GM12865 (cell line): ENCODE measurements around the gene CHORDC1.
"Not testable (repeated sequence)": the region's sequence is repeated elsewhere in the genome, so short reads cannot be mapped to it uniquely, and the experiment has no call there.

ENCODE experiments used
- DNase-seq: peaks from one replicate; pipeline ENCODE4 v3.0.0; 2010; ENCODE audit warnings: low read depth
- H3K4me3 ChIP-seq: 2 replicates; pipeline ENCODE4 v1.5.1; 2011; ENCODE audit warnings: mild to moderate bottlenecking, low read depth, low read length, control low read depth
- CTCF ChIP-seq: IDR thresholded peaks from 2 replicates; pipeline ENCODE4 v1.5.1; 2011; ENCODE audit warnings: low read length, control low read depth, low read depth, inconsistent platforms; ENCODE audit not compliant: insufficient read depth; ENCODE audit errors: missing control alignments

CHORDC1 gene

GRCh38 chr11:90219438-90219837, 3.4 kb downstream of the CHORDC1 start:
- no peak for TF ChIP-seq CTCF
- no peak overlapping the region for H3K4me3 ChIP-seq
- no peak for DNase-seq

DNA sequence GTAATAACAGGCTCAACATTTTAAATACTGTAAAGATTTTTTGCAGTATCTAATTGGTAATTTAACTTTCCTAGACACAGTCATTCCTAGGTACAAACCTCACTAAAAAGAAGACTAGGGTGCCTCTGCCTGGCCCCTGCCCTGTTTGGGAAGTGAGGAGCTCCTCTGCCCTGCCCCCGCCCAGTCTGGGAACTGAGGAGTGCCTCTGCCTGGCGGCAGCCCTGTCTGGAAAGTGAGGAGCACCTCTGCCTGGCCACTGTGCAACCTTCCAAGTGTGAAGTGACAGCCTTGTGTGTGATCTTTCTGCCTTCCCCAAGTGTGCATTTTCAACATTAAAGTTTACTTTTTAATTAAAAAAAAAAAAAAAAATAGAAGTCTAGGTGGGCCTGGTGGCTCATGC, 4.2 kb downstream of the CHORDC1 start:
- H3K4me3 ChIP-seq: no peak overlapping the region; the same call in 1 of the 2 replicates
- DNase-seq: no peak
- no peak for TF ChIP-seq CTCF

- H3K4me3 ChIP-seq: no peak overlapping the region
- TF ChIP-seq CTCF: no peak
- DNase-seq: no peak
These were observed 6.2 kb downstream of the CHORDC1 start for GRCh38 chr11:90216611-90217010.

- no peak overlapping the region for H3K4me3 ChIP-seq
- no peak for DNase-seq
- TF ChIP-seq CTCF: no peak
These were observed 9.5 kb downstream of the CHORDC1 start for GRCh38 chr11:90213322-90213721.

- H3K4me3 ChIP-seq: no peak overlapping the region
- no peak for DNase-seq
- no peak for TF ChIP-seq CTCF
These were observed 14.0 kb downstream of the CHORDC1 start for GRCh38 chr11:90208857-90209256.

DNA sequence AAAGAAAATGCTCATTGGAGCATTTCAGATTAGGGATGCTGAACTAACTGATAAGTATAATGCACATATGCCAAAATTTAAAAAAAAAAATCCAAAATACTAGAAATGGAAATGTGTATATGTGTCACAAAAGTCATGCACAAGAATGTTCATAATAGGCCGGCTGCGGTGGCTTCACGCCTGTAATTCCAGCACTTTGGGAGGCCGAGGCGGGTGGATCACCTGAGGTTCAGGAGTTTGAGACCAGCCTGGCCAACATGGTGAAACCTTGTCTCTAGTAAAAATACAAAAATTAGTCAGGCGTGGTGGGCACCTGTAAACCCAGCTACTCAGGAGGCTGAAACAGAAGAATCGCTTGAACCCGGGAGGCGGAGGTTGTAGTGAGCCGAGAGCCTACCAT, 14.9 kb downstream of the CHORDC1 start:
- DNase-seq, H3K4me3 ChIP-seq: not testable (repeated sequence)

- DNase-seq: peak; percentile 63
- H3K4me3 ChIP-seq: no peak overlapping the region
- peak; percentile 78 for TF ChIP-seq CTCF
These were observed 17.8 kb downstream of the CHORDC1 start for GRCh38 chr11:90204832-90205646.
